ENCODE data around the gene AP1S2.

The AP1S2 gene

DNA sequence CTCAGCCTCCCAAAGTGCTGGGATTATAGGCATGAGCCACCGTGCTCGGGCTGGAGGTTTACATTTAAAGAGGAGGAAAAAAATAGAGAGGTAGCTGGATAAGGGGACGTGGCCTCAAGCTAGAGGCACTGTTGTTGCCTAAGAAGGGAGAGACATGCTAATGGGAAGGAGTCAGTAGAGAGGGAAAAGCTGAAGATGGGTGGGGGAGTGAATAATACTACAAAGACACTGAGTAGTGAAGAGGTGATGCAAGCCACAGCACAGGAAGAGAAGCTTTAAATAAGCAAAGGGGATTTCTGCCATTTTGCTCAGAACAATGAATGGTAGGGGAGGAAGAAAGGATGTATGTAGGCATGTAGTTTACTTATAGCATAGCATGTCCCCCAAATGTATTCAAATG is 11.5 kb upstream of the AP1S2 start:
- Histone ChIP-seq H3K79me2 (ENCODE audit: insufficient read depth, low read length) (no peaks in the 10 kb centered on the region), H3K4me2 (ENCODE audit: insufficient read depth, low read length) (no peak overlapping the region), H3K9ac (ENCODE audit: low read depth, low read length) (no peak overlapping the region), H3K9me3 (ENCODE audit: insufficient read depth, low read length, severe bottlenecking) (no peaks in the 10 kb centered on the region), H3K4me1 (ENCODE audit: insufficient read depth, low read length) (no peaks in the 10 kb centered on the region), H3K27me3 (ENCODE audit: insufficient read depth, low read length, poor library complexity) (no peaks in the 10 kb centered on the region), H3K27ac (ENCODE audit: low read length) (no peak overlapping the region), H3K4me3 (ENCODE audit: low read depth in 1 of 2, low read length in 2 of 2) (no peak overlapping the region), H3K36me3 (ENCODE audit: insufficient read depth, low read length) (no peaks in the 10 kb centered on the region), H4K20me1 (ENCODE audit: insufficient read depth, low read length) (no peaks in the 10 kb centered on the region), H2AFZ (ENCODE audit: low read depth, low read length) (no peak overlapping the region)
- TF ChIP-seq, protein P1, sequence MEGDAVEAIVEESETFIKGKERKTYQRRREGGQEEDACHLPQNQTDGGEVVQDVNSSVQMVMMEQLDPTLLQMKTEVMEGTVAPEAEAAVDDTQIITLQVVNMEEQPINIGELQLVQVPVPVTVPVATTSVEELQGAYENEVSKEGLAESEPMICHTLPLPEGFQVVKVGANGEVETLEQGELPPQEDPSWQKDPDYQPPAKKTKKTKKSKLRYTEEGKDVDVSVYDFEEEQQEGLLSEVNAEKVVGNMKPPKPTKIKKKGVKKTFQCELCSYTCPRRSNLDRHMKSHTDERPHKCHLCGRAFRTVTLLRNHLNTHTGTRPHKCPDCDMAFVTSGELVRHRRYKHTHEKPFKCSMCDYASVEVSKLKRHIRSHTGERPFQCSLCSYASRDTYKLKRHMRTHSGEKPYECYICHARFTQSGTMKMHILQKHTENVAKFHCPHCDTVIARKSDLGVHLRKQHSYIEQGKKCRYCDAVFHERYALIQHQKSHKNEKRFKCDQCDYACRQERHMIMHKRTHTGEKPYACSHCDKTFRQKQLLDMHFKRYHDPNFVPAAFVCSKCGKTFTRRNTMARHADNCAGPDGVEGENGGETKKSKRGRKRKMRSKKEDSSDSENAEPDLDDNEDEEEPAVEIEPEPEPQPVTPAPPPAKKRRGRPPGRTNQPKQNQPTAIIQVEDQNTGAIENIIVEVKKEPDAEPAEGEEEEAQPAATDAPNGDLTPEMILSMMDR (IDR thresholded peaks at IDR 0.05; ENCODE audit: borderline replicate concordance, extremely low read depth, low read length, poor library complexity, severe bottlenecking) = no peak
- TF ChIP-seq EZH2 (IDR thresholded peaks at IDR 0.05; ENCODE audit: borderline replicate concordance, low read depth, low read length, severe bottlenecking) = no peak
- DNase-seq = no peak
- ATAC-seq (ENCODE audit: insufficient read depth, low read depth) = no peak

DNA sequence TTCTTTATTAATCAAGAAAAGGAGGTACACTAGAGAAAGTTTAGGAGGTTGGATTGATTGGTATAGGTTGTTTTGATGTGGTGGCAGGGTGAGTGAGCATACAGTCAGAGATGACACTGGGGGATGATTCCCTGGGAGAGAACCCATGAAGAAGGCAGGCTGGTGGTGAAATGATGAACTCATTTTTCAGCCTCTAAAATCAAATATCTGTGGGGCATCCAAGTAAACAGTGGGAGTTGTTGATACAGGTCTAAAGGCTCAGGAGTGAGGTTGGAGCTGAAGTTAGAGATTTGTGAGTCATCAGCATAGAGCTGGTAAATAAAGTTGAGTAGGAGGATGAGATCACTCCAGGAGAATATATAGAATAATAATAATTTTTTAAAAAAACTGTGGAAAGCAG is 10.0 kb upstream of the AP1S2 start:
- ATAC-seq (ENCODE audit: insufficient read depth, low read depth) (no peak), DNase-seq (no peak)
- no peaks in the 10 kb centered on the region for H3K36me3 ChIP-seq (ENCODE audit: insufficient read depth, low read length)
- no peaks in the 10 kb centered on the region for H3K4me1 ChIP-seq (ENCODE audit: insufficient read depth, low read length)
- no peak overlapping the region for H2AFZ ChIP-seq (ENCODE audit: low read depth, low read length)
- TF ChIP-seq, protein P1 (IDR thresholded peaks at IDR 0.05; ENCODE audit: borderline replicate concordance, extremely low read depth, low read length, poor library complexity, severe bottlenecking) = no peak
- no peak for TF ChIP-seq EZH2 (IDR thresholded peaks at IDR 0.05; ENCODE audit: borderline replicate concordance, low read depth, low read length, severe bottlenecking)
- no peaks in the 10 kb centered on the region for H3K27me3 ChIP-seq (ENCODE audit: insufficient read depth, low read length, poor library complexity)
- no peak overlapping the region for H3K27ac ChIP-seq (ENCODE audit: low read length)
- no peaks in the 10 kb centered on the region for H3K79me2 ChIP-seq (ENCODE audit: insufficient read depth, low read length)
- no peaks in the 10 kb centered on the region for H4K20me1 ChIP-seq (ENCODE audit: insufficient read depth, low read length)
- no peak overlapping the region for H3K9ac ChIP-seq (ENCODE audit: low read depth, low read length)
- no peak overlapping the region for H3K4me2 ChIP-seq (ENCODE audit: insufficient read depth, low read length)
- H3K4me3 ChIP-seq (ENCODE audit: low read depth in 1 of 2, low read length in 2 of 2) = no peak overlapping the region
- no peaks in the 10 kb centered on the region for H3K9me3 ChIP-seq (ENCODE audit: insufficient read depth, low read length, severe bottlenecking)

DNA sequence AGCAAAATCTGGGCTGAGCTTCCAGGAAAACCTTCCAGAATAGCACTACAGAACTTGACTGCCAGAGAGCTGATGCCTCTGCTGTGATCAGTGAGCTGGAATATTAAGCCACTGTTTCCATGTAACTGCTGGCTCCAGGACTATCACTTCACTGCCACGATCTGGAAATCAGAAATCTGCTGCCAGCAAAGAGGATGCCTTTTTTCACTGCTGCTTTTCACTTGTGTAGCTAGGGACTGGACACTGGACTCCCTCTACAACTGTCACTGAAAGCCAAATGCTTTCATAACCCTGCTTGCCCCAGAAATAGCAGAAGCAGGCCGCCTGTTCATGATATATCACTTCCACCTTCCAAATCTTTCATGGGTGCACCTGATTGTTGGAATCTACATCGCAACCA is 9.4 kb upstream of the AP1S2 start:
- H3K9ac ChIP-seq (ENCODE audit: low read depth, low read length) = no peak overlapping the region
- no peak for ATAC-seq (ENCODE audit: insufficient read depth, low read depth)
- H3K9me3 ChIP-seq (ENCODE audit: insufficient read depth, low read length, severe bottlenecking) = no peaks in the 10 kb centered on the region
- TF ChIP-seq, protein P1 (IDR thresholded peaks at IDR 0.05; ENCODE audit: borderline replicate concordance, extremely low read depth, low read length, poor library complexity, severe bottlenecking) = no peak
- no peak for TF ChIP-seq EZH2 (IDR thresholded peaks at IDR 0.05; ENCODE audit: borderline replicate concordance, low read depth, low read length, severe bottlenecking)
- no peaks in the 10 kb centered on the region for H3K36me3 ChIP-seq (ENCODE audit: insufficient read depth, low read length)
- no peak overlapping the region for H3K27ac ChIP-seq (ENCODE audit: low read length)
- no peaks in the 10 kb centered on the region for H3K79me2 ChIP-seq (ENCODE audit: insufficient read depth, low read length)
- H3K4me3 ChIP-seq (ENCODE audit: low read depth in 1 of 2, low read length in 2 of 2) = no peak overlapping the region
- H3K27me3 ChIP-seq (ENCODE audit: insufficient read depth, low read length, poor library complexity) = no peaks in the 10 kb centered on the region
- H4K20me1 ChIP-seq (ENCODE audit: insufficient read depth, low read length) = no peaks in the 10 kb centered on the region
- no peaks in the 10 kb centered on the region for H3K4me1 ChIP-seq (ENCODE audit: insufficient read depth, low read length)
- no peak for DNase-seq
- H3K4me2 ChIP-seq (ENCODE audit: insufficient read depth, low read length) = no peak overlapping the region
- H2AFZ ChIP-seq (ENCODE audit: low read depth, low read length) = no peak overlapping the region

DNA sequence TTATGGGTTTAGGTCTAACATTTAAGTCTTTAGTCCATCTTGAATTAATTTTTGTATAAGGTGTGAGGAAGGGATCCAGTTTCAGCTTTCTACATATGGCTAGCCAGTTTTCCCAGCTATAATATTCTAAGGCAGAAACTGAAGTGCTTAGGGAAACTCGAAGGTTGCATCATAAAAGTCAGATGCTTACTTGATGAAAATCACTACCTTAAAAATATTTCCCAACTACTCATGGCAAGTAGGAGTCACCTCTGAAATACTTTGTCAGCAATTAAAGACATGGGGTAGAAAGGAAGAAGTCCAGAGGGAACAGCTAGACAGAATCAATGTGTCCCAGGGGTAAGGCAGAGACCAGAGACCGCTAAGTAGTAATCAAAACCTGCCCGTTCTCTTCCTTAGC is 6.3 kb upstream of the AP1S2 start:
- H3K4me3 ChIP-seq (ENCODE audit: low read depth in 1 of 2, low read length in 2 of 2) = no peak overlapping the region
- H2AFZ ChIP-seq (ENCODE audit: low read depth, low read length) = no peak overlapping the region
- peaks cover 7% of the 10 kb centered on the region; the same call in 1 of the 2 replicates for H3K4me1 ChIP-seq (ENCODE audit: insufficient read depth, low read length)
- ATAC-seq (ENCODE audit: insufficient read depth, low read depth) (no peak), DNase-seq (no peak)
- no peaks in the 10 kb centered on the region for H3K79me2 ChIP-seq (ENCODE audit: insufficient read depth, low read length)
- no peaks in the 10 kb centered on the region for H3K36me3 ChIP-seq (ENCODE audit: insufficient read depth, low read length)
- H3K9me3 ChIP-seq (ENCODE audit: insufficient read depth, low read length, severe bottlenecking) = no peaks in the 10 kb centered on the region
- H4K20me1 ChIP-seq (ENCODE audit: insufficient read depth, low read length) = no peaks in the 10 kb centered on the region
- H3K27ac ChIP-seq (ENCODE audit: low read length) = no peak overlapping the region
- TF ChIP-seq, protein P1 (IDR thresholded peaks at IDR 0.05; ENCODE audit: borderline replicate concordance, extremely low read depth, low read length, poor library complexity, severe bottlenecking) = no peak
- H3K9ac ChIP-seq (ENCODE audit: low read depth, low read length) = no peak overlapping the region
- no peak overlapping the region for H3K4me2 ChIP-seq (ENCODE audit: insufficient read depth, low read length)
- no peaks in the 10 kb centered on the region for H3K27me3 ChIP-seq (ENCODE audit: insufficient read depth, low read length, poor library complexity)

Data from DND-41 (cell line).